Epithelial cell of proximal tubule (primary cell): ENCODE results near the gene UBP1. TPM values are rescaled to one million over a fixed set of nuclear protein-coding genes. Genes with fewer than 3 reads are reported as not detected.
"Not testable (repeated sequence)": the region's sequence is repeated elsewhere in the genome, so short reads cannot be mapped to it uniquely, and the experiment has no call there.

Experiments used
- DNase-seq: peaks from one replicate; pipeline ENCODE4 v3.0.0-alpha.2; 2011; ENCODE audit warnings: low read depth
- H3K4me3 ChIP-seq: 2 replicates; pipeline ENCODE4 v1.5.1; 2011; ENCODE audit warnings: low read depth, mild to moderate bottlenecking, low read length
- total RNA-seq: library from RNA; depleted of rRNA; stranded (reverse); fragments of >200 nt; gene quantifications from 2 replicates; pipeline ENCODE4 v1.2.3, GENCODE V29; 2015
- TF ChIP-seq, protein P1 (sequence below): conservative IDR thresholded peaks from 2 replicates; pipeline ENCODE4 v1.5.1; 2012; ENCODE audit warnings: low read depth, mild to moderate bottlenecking, low read length

UBP1 gene
- total RNA-seq, 1 donor from 2014 or later, result 38.3 TPM

DNA sequence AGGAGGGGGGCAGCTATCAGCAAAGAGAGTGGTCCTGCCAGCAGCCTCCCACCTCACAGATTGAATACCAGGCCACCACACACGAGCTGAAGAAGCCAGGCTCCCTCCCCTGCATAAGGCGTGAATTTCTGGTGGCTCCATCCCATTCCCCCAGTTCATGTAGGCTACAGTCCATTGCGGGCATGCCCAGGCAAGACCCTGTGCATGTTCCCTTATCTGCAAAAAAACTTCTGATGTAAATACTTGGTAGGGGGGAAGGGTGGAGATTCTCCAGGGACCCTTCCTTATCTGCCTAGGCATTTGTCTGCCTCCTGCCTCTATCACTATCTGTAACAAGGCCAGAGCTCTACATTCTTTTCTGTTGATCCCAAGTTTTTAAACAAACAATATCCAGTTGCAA is 27.6 kb upstream of the UBP1 start:
- TF ChIP-seq, protein P1, sequence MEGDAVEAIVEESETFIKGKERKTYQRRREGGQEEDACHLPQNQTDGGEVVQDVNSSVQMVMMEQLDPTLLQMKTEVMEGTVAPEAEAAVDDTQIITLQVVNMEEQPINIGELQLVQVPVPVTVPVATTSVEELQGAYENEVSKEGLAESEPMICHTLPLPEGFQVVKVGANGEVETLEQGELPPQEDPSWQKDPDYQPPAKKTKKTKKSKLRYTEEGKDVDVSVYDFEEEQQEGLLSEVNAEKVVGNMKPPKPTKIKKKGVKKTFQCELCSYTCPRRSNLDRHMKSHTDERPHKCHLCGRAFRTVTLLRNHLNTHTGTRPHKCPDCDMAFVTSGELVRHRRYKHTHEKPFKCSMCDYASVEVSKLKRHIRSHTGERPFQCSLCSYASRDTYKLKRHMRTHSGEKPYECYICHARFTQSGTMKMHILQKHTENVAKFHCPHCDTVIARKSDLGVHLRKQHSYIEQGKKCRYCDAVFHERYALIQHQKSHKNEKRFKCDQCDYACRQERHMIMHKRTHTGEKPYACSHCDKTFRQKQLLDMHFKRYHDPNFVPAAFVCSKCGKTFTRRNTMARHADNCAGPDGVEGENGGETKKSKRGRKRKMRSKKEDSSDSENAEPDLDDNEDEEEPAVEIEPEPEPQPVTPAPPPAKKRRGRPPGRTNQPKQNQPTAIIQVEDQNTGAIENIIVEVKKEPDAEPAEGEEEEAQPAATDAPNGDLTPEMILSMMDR, result no peak
- DNase-seq, result no peak
- no peak overlapping the region for H3K4me3 ChIP-seq

DNA sequence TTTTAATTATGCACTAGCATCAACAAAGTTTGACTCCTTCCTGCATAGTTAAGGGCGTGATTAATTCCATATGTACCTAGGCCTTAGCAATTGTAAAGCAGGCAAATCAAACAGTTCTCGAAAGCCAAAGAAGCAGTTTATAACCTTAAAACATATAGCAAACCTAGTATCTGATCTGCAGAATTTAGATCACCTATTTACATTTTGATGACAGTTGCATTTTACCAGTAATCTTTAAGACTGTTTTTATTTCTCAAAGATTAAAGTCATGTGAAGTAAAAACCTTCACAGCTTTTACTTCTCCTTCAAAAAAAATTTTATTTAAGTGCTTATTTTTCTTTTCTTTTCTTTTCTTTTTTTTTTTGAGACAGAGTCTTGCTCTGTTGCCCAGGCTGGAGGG is 20.9 kb upstream of the UBP1 start:
- no peak for DNase-seq
- H3K4me3 ChIP-seq, result no peak overlapping the region
- TF ChIP-seq, protein P1, result no peak

GRCh38 chr3:33459577-33459976 is 19.4 kb upstream of the UBP1 start:
- not testable (repeated sequence) for DNase-seq, H3K4me3 ChIP-seq

DNA sequence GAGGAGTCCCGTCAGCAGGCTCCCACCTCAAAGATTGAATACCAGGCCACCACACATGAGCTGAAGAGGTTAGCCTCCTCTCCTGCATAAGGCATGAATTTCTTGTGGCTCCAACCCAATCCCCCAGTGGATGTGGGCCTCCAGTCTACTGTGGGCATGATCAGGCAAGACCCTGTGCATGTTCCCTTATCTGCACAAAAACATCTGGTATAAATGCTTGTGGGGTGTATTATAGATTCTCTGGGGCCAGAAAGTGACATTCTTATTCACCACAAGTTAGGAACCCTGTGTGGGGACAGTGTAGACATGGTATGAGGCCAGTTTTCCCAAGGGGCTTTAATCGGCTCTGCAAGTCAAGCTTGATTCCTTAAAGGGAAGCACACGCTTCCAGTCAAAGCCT is 18.2 kb upstream of the UBP1 start:
- no peak for DNase-seq
- TF ChIP-seq, protein P1, result no peak
- no peak overlapping the region for H3K4me3 ChIP-seq

DNA sequence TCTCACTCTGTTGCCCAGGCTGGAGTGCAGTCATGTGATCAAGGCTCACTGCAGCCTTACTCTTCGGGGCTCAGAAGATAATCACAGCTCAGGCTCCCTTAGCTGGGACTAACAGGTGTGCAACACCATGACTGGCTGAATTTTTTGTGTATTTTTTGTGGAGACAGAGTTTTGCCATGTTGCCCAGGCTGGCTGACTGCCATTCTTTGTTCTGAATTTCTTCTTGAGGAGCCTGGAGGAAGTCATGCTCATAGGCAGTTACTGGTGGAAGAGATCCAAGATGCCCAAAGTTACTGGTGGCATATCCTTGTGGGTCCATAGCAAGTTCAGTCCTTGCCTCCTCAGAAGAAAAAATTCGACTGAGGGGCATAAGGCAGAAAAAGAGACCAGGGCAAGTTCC is 16.6 kb upstream of the UBP1 start:
- no peak for DNase-seq

GRCh38 chr3:33453331-33453761 is 13.1 kb upstream of the UBP1 start:
- TF ChIP-seq, protein P1, result no peak
- DNase-seq, result no peak

More for the DNA sequence above, 16.6 kb upstream of the UBP1 start:
- TF ChIP-seq, protein P1, result no peak
- no peak overlapping the region for H3K4me3 ChIP-seq

GRCh38 chr3:33451994-33452393 is 11.8 kb upstream of the UBP1 start:
- not testable (repeated sequence) for DNase-seq, H3K4me3 ChIP-seq

More at GRCh38 chr3:33453331-33453761, 13.1 kb upstream of the UBP1 start:
- no peak overlapping the region for H3K4me3 ChIP-seq

DNA sequence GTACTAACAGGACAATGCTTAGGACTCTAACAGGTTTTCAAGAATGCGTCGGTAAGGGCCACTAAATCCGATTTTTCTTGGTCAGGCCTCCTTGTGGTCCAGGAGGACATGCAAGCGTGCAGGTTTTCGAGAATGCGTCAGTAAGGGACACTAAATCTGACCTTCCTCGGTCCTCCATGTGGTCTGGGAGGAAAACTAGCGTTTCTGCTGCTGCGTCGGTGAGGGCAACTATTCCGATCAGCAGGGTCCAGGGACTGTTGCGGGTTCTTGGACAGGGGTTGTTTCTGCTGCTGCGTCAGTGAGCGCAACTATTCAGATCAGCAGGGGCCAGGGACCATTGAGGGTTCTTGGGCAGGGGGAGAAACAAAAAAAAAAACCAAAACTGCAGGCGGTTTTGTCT is 7.8 kb upstream of the UBP1 start:
- DNase-seq, result no peak
- no peak overlapping the region for H3K4me3 ChIP-seq
- TF ChIP-seq, protein P1, result no peak

GRCh38 chr3:33447256-33447625 is 7.0 kb upstream of the UBP1 start:
- H3K4me3 ChIP-seq, result not testable (repeated sequence)

More at GRCh38 chr3:33447256-33447625, 7.0 kb upstream of the UBP1 start:
- not testable (repeated sequence) for DNase-seq
